Stimulated activated CD4-positive, alpha-beta T cell treated with anti-CD3 and anti-CD28 coated beads, Interleukin-4, amount 100 ng/mL, for 48 hours (primary cell): Measurements from ENCODE around the gene DENND1A.
"Not testable (repeated sequence)": the region's sequence is repeated elsewhere in the genome, so short reads cannot be mapped to it uniquely, and the experiment has no call there.

ENCODE experiments used
- DNase-seq, 2 donors: peaks; one replicate each; pipeline ENCODE4 v3.0.0-alpha.2; 2020; ENCODE audit warnings: low read depth in 2 of 2

The DENND1A gene

GRCh38 chr9:123948286-123948685, 18.4 kb upstream of the DENND1A start:
- no peak for DNase-seq

GRCh38 chr9:123947326-123947725, 17.4 kb upstream of the DENND1A start:
- no peak for DNase-seq

GRCh38 chr9:123946101-123946821, 16.3 kb upstream of the DENND1A start:
- no peak for DNase-seq

GRCh38 chr9:123945532-123945931, 15.6 kb upstream of the DENND1A start:
- no peak for DNase-seq

- DNase-seq: not testable (repeated sequence)
Observed at GRCh38 chr9:123944464-123944863, 14.5 kb upstream of the DENND1A start.

- DNase-seq: no peak
Observed at GRCh38 chr9:123943671-123944070, 13.7 kb upstream of the DENND1A start.

GRCh38 chr9:123942542-123942941, 12.6 kb upstream of the DENND1A start:
- DNase-seq: no peak

GRCh38 chr9:123941524-123942070, 11.7 kb upstream of the DENND1A start:
- DNase-seq: no peak

- no peak for DNase-seq
Observed at GRCh38 chr9:123940721-123941523, 11.0 kb upstream of the DENND1A start.

GRCh38 chr9:123938401-123938800, 8.5 kb upstream of the DENND1A start:
- no peak for DNase-seq

- DNase-seq: not testable (repeated sequence)
Observed at GRCh38 chr9:123936575-123936974, 6.6 kb upstream of the DENND1A start.

GRCh38 chr9:123933440-123934212, 3.7 kb upstream of the DENND1A start:
- no peak for DNase-seq

- no peak for DNase-seq
Observed at GRCh38 chr9:123929177-123929869, 603 bp downstream of the DENND1A start.

GRCh38 chr9:123928533-123929176, 1.3 kb downstream of the DENND1A start:
- no peak for DNase-seq

- no peak for DNase-seq
Observed at GRCh38 chr9:123927625-123928532, 2.0 kb downstream of the DENND1A start.

- no peak for DNase-seq
Observed at GRCh38 chr9:123926941-123927340, 3.0 kb downstream of the DENND1A start.

GRCh38 chr9:123925819-123926218, 4.1 kb downstream of the DENND1A start:
- no peak for DNase-seq

GRCh38 chr9:123925161-123925560, 4.8 kb downstream of the DENND1A start:
- no peak for DNase-seq

- no peak for DNase-seq
Observed at GRCh38 chr9:123924727-123925126, 5.2 kb downstream of the DENND1A start.

GRCh38 chr9:123923884-123924283, 6.0 kb downstream of the DENND1A start:
- no peak for DNase-seq
